HL-60 (cell line): Measurements from ENCODE around the gene MRPL30.

Experiments used
- POLR2AphosphoS5 ChIP-seq: IDR thresholded peaks from 2 replicates; pipeline ENCODE4 v1.6.1; 2012; ENCODE audit warnings: low read depth
- TF ChIP-seq, protein P1 (sequence below): IDR thresholded peaks from one replicate; pipeline ENCODE4 v1.5.1; 2011; ENCODE audit warnings: low read length, control low read depth, inconsistent platforms; ENCODE audit not compliant: insufficient read depth
- TF ChIP-seq, protein P2 (sequence below): IDR thresholded peaks from 2 replicates; pipeline ENCODE4 v1.6.1; 2012; ENCODE audit warnings: low read depth; ENCODE audit not compliant: insufficient replicate concordance

GRCh38 chr2:99188357-99188756, 7.4 kb downstream of the MRPL30 start:
- TF ChIP-seq, protein P1, sequence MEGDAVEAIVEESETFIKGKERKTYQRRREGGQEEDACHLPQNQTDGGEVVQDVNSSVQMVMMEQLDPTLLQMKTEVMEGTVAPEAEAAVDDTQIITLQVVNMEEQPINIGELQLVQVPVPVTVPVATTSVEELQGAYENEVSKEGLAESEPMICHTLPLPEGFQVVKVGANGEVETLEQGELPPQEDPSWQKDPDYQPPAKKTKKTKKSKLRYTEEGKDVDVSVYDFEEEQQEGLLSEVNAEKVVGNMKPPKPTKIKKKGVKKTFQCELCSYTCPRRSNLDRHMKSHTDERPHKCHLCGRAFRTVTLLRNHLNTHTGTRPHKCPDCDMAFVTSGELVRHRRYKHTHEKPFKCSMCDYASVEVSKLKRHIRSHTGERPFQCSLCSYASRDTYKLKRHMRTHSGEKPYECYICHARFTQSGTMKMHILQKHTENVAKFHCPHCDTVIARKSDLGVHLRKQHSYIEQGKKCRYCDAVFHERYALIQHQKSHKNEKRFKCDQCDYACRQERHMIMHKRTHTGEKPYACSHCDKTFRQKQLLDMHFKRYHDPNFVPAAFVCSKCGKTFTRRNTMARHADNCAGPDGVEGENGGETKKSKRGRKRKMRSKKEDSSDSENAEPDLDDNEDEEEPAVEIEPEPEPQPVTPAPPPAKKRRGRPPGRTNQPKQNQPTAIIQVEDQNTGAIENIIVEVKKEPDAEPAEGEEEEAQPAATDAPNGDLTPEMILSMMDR, result no peak
- TF ChIP-seq, protein P2, sequence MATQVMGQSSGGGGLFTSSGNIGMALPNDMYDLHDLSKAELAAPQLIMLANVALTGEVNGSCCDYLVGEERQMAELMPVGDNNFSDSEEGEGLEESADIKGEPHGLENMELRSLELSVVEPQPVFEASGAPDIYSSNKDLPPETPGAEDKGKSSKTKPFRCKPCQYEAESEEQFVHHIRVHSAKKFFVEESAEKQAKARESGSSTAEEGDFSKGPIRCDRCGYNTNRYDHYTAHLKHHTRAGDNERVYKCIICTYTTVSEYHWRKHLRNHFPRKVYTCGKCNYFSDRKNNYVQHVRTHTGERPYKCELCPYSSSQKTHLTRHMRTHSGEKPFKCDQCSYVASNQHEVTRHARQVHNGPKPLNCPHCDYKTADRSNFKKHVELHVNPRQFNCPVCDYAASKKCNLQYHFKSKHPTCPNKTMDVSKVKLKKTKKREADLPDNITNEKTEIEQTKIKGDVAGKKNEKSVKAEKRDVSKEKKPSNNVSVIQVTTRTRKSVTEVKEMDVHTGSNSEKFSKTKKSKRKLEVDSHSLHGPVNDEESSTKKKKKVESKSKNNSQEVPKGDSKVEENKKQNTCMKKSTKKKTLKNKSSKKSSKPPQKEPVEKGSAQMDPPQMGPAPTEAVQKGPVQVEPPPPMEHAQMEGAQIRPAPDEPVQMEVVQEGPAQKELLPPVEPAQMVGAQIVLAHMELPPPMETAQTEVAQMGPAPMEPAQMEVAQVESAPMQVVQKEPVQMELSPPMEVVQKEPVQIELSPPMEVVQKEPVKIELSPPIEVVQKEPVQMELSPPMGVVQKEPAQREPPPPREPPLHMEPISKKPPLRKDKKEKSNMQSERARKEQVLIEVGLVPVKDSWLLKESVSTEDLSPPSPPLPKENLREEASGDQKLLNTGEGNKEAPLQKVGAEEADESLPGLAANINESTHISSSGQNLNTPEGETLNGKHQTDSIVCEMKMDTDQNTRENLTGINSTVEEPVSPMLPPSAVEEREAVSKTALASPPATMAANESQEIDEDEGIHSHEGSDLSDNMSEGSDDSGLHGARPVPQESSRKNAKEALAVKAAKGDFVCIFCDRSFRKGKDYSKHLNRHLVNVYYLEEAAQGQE, result no peak
- no peak for TF ChIP-seq POLR2AphosphoS5
